OCI-LY1 (cell line): Measurements from ENCODE around the gene EYS.

ENCODE experiments used
- EZH2 ChIP-seq: fragments of 200-600 bp; sonication (generic), shearing (Covaris generic); IDR thresholded peaks from 2 replicates; pipeline ENCODE4 v1.8.0; 2017; ENCODE audit warnings: borderline replicate concordance, mixed run types, mild to moderate bottlenecking, antibody characterized with exemption, low read length, moderate library complexity, mixed read lengths
- TF ChIP-seq, protein P1 (sequence below): fragments of 200-600 bp; sonication (generic), shearing (Covaris generic); IDR thresholded peaks from 2 replicates; pipeline ENCODE4 v1.5.1; 2017; ENCODE audit warnings: mild to moderate bottlenecking, antibody characterized with exemption, low read length, moderate library complexity, mixed read lengths

DNA sequence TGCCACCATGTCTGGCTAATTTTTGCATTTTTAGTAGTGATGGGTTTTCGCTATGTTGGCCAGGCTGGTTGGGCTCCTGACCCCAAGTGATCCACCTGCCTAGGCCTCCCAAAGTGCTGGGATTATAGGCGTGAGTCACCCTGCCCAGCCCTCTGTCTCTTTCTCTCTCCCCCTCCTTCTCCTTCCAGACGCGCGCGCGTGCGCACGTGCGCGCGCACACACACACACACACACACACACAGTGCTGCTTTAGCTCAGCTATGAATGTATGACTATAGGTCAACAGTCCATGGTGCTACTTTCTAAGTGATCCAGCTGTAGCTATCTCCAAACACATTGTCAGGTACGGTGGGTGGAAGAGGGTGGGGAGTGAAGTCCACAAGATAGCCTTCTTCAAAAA lies 1621.9 kb downstream of the EYS start:
- TF ChIP-seq, protein P1, sequence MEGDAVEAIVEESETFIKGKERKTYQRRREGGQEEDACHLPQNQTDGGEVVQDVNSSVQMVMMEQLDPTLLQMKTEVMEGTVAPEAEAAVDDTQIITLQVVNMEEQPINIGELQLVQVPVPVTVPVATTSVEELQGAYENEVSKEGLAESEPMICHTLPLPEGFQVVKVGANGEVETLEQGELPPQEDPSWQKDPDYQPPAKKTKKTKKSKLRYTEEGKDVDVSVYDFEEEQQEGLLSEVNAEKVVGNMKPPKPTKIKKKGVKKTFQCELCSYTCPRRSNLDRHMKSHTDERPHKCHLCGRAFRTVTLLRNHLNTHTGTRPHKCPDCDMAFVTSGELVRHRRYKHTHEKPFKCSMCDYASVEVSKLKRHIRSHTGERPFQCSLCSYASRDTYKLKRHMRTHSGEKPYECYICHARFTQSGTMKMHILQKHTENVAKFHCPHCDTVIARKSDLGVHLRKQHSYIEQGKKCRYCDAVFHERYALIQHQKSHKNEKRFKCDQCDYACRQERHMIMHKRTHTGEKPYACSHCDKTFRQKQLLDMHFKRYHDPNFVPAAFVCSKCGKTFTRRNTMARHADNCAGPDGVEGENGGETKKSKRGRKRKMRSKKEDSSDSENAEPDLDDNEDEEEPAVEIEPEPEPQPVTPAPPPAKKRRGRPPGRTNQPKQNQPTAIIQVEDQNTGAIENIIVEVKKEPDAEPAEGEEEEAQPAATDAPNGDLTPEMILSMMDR, result no peak
- no peak for TF ChIP-seq EZH2
